A549 (cell line): ENCODE results near the gene TMPRSS4.

Experiments used
- CBX8 ChIP-seq: fragments of 200-600 bp; sonication (generic); IDR thresholded peaks from 2 replicates; pipeline ENCODE4 v1.6.1; 2016
- EP300 ChIP-seq, 2 experiments: fragments of >200 bp; sonication (Bioruptor Twin); formaldehyde crosslinking; IDR thresholded peaks; 2 replicates in 1 of 2; 3 replicates in 1 of 2; pipeline ENCODE4 v1.6.1; 2016 to 2017
- FOSL2 ChIP-seq, 2 experiments: fragments of 450-650 bp in 1 of 2; fragments of >200 bp in 1 of 2; sonication (Bioruptor Twin) in 1 of 2; formaldehyde crosslinking; IDR thresholded peaks; 2 replicates each; pipeline versions ENCODE4 v1.5.0 to v1.6.1; 2016 to 2020; ENCODE audit warnings: mild to moderate bottlenecking in 1 of 2, moderate library complexity in 1 of 2
- FOXS1 ChIP-seq: fragments of 250-450 bp; sonication (Bioruptor Pico); IDR thresholded peaks from 2 replicates; pipeline ENCODE4 v1.5.0; 2020; ENCODE audit warnings: mild to moderate bottlenecking, moderate library complexity
- POLR2A ChIP-seq: IDR thresholded peaks from 2 replicates; pipeline ENCODE4 v1.6.1; 2012; ENCODE audit warnings: mild to moderate bottlenecking, low read length
- RARB ChIP-seq: fragments of 250-450 bp; sonication (Bioruptor Pico); IDR thresholded peaks from 2 replicates; pipeline ENCODE4 v1.8.0; 2021; ENCODE audit warnings: mild to moderate bottlenecking, moderate library complexity
- RCOR1 ChIP-seq: fragments of 150-350 bp; IDR thresholded peaks from 2 replicates; pipeline ENCODE4 v1.6.1; 2014; ENCODE audit warnings: antibody characterized with exemption, low read length, low read depth
- RFX5 ChIP-seq: fragments of 450-650 bp; IDR thresholded peaks from 2 replicates; pipeline ENCODE4 v1.7.1; 2014; ENCODE audit warnings: antibody characterized with exemption, mild to moderate bottlenecking, moderate library complexity
- ZFP36 ChIP-seq: fragments of 450-650 bp; IDR thresholded peaks from 2 replicates; pipeline ENCODE4 v1.6.1; 2014; ENCODE audit warnings: borderline replicate concordance; ENCODE audit not compliant: partially characterized antibody
- TF ChIP-seq, protein P1 (sequence below): fragments of 200-600 bp; sonication (generic); IDR thresholded peaks from 2 replicates; pipeline ENCODE4 v1.6.1; 2016; ENCODE audit warnings: antibody characterized with exemption, mild to moderate bottlenecking, moderate library complexity
- TF ChIP-seq, protein P2 (sequence below): fragments of >200 bp; sonication (Bioruptor Twin); formaldehyde crosslinking; IDR thresholded peaks from 3 replicates; pipeline ENCODE4 v1.5.1; 2016
- TF ChIP-seq, protein P3 (sequence below): IDR thresholded peaks from 2 replicates; pipeline ENCODE4 v1.6.1; 2012
- TF ChIP-seq, protein P4 (sequence below): IDR thresholded peaks from 2 replicates; pipeline ENCODE4 v1.6.1; 2012; ENCODE audit warnings: low read depth, borderline replicate concordance
- TF ChIP-seq, protein P5 (sequence below): fragments of >200 bp; sonication (Bioruptor Twin); formaldehyde crosslinking; IDR thresholded peaks from 3 replicates; pipeline ENCODE4 v1.6.1; 2016

DNA sequence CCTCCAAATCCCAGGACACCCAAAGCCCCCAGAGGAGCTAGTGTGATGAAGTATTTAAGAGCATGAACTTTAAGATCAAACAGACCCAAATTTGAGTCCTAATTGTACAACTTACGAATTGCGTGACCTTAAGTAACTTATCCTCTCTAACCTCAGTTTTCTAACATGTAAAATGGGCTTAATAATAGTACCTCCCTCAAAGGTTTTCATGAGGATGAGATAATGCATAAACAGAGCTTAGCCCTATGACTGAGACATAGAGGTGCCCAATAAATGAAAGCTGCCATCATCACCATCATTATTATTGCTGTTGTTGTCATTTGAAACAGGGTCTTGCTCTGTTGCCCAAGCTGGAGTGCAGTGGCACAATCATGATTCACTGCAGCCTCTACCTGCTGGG, 90.4 kb downstream of the TMPRSS4 start:
- TF ChIP-seq, protein P1, sequence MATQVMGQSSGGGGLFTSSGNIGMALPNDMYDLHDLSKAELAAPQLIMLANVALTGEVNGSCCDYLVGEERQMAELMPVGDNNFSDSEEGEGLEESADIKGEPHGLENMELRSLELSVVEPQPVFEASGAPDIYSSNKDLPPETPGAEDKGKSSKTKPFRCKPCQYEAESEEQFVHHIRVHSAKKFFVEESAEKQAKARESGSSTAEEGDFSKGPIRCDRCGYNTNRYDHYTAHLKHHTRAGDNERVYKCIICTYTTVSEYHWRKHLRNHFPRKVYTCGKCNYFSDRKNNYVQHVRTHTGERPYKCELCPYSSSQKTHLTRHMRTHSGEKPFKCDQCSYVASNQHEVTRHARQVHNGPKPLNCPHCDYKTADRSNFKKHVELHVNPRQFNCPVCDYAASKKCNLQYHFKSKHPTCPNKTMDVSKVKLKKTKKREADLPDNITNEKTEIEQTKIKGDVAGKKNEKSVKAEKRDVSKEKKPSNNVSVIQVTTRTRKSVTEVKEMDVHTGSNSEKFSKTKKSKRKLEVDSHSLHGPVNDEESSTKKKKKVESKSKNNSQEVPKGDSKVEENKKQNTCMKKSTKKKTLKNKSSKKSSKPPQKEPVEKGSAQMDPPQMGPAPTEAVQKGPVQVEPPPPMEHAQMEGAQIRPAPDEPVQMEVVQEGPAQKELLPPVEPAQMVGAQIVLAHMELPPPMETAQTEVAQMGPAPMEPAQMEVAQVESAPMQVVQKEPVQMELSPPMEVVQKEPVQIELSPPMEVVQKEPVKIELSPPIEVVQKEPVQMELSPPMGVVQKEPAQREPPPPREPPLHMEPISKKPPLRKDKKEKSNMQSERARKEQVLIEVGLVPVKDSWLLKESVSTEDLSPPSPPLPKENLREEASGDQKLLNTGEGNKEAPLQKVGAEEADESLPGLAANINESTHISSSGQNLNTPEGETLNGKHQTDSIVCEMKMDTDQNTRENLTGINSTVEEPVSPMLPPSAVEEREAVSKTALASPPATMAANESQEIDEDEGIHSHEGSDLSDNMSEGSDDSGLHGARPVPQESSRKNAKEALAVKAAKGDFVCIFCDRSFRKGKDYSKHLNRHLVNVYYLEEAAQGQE = no peak
- TF ChIP-seq FOSL2 (IDR thresholded peaks at IDR 0.05) (no peak), FOSL2 (CRISPR knock-in tag; IDR thresholded peaks at IDR 0.05) (no peak), EP300 (IDR thresholded peaks at IDR 0.05) (no peak), POLR2A (no peak), RARB (CRISPR knock-in tag) (no peak), ZFP36 (no peak), CBX8 (no peak), RCOR1 (no peak), FOXS1 (CRISPR knock-in tag) (no peak), RFX5 (no peak)
- TF ChIP-seq, protein P2, sequence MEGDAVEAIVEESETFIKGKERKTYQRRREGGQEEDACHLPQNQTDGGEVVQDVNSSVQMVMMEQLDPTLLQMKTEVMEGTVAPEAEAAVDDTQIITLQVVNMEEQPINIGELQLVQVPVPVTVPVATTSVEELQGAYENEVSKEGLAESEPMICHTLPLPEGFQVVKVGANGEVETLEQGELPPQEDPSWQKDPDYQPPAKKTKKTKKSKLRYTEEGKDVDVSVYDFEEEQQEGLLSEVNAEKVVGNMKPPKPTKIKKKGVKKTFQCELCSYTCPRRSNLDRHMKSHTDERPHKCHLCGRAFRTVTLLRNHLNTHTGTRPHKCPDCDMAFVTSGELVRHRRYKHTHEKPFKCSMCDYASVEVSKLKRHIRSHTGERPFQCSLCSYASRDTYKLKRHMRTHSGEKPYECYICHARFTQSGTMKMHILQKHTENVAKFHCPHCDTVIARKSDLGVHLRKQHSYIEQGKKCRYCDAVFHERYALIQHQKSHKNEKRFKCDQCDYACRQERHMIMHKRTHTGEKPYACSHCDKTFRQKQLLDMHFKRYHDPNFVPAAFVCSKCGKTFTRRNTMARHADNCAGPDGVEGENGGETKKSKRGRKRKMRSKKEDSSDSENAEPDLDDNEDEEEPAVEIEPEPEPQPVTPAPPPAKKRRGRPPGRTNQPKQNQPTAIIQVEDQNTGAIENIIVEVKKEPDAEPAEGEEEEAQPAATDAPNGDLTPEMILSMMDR = no peak
- TF ChIP-seq, protein P3, sequence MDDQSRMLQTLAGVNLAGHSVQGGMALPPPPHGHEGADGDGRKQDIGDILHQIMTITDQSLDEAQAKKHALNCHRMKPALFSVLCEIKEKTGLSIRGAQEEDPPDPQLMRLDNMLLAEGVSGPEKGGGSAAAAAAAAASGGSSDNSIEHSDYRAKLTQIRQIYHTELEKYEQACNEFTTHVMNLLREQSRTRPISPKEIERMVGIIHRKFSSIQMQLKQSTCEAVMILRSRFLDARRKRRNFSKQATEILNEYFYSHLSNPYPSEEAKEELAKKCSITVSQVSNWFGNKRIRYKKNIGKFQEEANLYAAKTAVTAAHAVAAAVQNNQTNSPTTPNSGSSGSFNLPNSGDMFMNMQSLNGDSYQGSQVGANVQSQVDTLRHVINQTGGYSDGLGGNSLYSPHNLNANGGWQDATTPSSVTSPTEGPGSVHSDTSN = no peak
- TF ChIP-seq, protein P4, sequence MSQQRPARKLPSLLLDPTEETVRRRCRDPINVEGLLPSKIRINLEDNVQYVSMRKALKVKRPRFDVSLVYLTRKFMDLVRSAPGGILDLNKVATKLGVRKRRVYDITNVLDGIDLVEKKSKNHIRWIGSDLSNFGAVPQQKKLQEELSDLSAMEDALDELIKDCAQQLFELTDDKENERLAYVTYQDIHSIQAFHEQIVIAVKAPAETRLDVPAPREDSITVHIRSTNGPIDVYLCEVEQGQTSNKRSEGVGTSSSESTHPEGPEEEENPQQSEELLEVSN = no peak
- TF ChIP-seq, protein P5, sequence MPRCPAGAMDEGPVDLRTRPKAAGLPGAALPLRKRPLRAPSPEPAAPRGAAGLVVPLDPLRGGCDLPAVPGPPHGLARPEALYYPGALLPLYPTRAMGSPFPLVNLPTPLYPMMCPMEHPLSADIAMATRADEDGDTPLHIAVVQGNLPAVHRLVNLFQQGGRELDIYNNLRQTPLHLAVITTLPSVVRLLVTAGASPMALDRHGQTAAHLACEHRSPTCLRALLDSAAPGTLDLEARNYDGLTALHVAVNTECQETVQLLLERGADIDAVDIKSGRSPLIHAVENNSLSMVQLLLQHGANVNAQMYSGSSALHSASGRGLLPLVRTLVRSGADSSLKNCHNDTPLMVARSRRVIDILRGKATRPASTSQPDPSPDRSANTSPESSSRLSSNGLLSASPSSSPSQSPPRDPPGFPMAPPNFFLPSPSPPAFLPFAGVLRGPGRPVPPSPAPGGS = no peak
